Measurements from ENCODE around the gene RPP38.
A peak's percentile ranks its signal among the peaks of the same experiment; 100 is the strongest.

RPP38 gene

DNA sequence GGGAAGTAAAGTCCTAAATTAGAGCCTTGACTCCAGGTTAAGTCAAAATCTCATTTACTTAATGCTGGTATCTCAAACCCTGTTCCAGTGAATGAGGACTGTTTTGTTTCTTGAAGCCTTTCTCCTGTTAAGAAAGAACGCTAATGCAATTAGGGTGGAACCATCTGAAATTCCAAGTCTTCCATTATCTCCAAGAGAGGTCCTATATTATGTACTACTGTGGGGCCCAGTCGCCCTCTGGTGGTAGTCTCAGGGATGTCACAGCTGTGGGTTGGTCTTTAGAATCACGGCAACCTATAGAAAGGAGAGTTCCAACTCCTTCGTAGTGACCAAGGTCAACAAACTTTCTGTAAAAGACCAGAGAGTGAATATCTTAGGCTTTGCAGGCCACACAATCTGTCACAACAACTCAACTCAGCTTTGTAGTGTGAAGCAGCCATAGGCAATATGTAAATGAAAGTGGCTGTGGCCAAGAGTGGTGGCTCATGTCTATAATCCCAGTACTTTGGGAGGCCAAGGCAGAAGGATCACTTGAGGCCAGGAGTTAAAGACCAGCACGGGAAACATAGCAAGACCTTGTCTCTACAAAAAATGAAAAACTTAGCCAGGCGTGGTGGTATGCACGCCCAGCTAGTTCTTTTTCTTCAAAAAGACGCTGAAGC, 9.3 kb downstream of the RPP38 start:
- TF ChIP-seq, protein P1, sequence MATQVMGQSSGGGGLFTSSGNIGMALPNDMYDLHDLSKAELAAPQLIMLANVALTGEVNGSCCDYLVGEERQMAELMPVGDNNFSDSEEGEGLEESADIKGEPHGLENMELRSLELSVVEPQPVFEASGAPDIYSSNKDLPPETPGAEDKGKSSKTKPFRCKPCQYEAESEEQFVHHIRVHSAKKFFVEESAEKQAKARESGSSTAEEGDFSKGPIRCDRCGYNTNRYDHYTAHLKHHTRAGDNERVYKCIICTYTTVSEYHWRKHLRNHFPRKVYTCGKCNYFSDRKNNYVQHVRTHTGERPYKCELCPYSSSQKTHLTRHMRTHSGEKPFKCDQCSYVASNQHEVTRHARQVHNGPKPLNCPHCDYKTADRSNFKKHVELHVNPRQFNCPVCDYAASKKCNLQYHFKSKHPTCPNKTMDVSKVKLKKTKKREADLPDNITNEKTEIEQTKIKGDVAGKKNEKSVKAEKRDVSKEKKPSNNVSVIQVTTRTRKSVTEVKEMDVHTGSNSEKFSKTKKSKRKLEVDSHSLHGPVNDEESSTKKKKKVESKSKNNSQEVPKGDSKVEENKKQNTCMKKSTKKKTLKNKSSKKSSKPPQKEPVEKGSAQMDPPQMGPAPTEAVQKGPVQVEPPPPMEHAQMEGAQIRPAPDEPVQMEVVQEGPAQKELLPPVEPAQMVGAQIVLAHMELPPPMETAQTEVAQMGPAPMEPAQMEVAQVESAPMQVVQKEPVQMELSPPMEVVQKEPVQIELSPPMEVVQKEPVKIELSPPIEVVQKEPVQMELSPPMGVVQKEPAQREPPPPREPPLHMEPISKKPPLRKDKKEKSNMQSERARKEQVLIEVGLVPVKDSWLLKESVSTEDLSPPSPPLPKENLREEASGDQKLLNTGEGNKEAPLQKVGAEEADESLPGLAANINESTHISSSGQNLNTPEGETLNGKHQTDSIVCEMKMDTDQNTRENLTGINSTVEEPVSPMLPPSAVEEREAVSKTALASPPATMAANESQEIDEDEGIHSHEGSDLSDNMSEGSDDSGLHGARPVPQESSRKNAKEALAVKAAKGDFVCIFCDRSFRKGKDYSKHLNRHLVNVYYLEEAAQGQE (IDR thresholded peaks at IDR 0.05; ENCODE audit: insufficient read depth in 1 of 2, low read depth in 2 of 2, low read length in 2 of 2), result no peak
- peak; percentile 13; the same call in 1 of the 2 replicates for TF ChIP-seq POLR2AphosphoS5 (IDR thresholded peaks at IDR 0.05; ENCODE audit: low read depth, low read length)

GRCh38 chr10:15112657-15113056, 15.5 kb downstream of the RPP38 start:
- TF ChIP-seq SIN3A (IDR thresholded peaks at IDR 0.05; ENCODE audit: borderline replicate concordance, insufficient read depth, low read length) (no peak), FOXP2 (optimal IDR thresholded peaks at IDR 0.05; ENCODE audit: borderline replicate concordance, extremely low read depth, extremely low read length, insufficient read depth) (no peak), TAF1 (IDR thresholded peaks at IDR 0.05; ENCODE audit: borderline replicate concordance, insufficient read depth, low read length) (no peak), POLR2AphosphoS5 (IDR thresholded peaks at IDR 0.05; ENCODE audit: low read depth, low read length) (no peak)
- TF ChIP-seq, protein P1 (IDR thresholded peaks at IDR 0.05; ENCODE audit: insufficient read depth in 1 of 2, low read depth in 2 of 2, low read length in 2 of 2), result no peak

GRCh38 chr10:15113766-15114165, 16.6 kb downstream of the RPP38 start:
- TF ChIP-seq SIN3A (IDR thresholded peaks at IDR 0.05; ENCODE audit: borderline replicate concordance, insufficient read depth, low read length), result no peak
- TF ChIP-seq, protein P1 (IDR thresholded peaks at IDR 0.05; ENCODE audit: insufficient read depth in 1 of 2, low read depth in 2 of 2, low read length in 2 of 2), result no peak
- no peak for TF ChIP-seq FOXP2 (optimal IDR thresholded peaks at IDR 0.05; ENCODE audit: borderline replicate concordance, extremely low read depth, extremely low read length, insufficient read depth)
- no peak for TF ChIP-seq POLR2AphosphoS5 (IDR thresholded peaks at IDR 0.05; ENCODE audit: low read depth, low read length)
- no peak for TF ChIP-seq TAF1 (IDR thresholded peaks at IDR 0.05; ENCODE audit: borderline replicate concordance, insufficient read depth, low read length)

- no peak for TF ChIP-seq FOXP2 (optimal IDR thresholded peaks at IDR 0.05; ENCODE audit: borderline replicate concordance, extremely low read depth, extremely low read length, insufficient read depth)
- TF ChIP-seq POLR2AphosphoS5 (IDR thresholded peaks at IDR 0.05; ENCODE audit: low read depth, low read length), result no peak
- TF ChIP-seq TAF1 (IDR thresholded peaks at IDR 0.05; ENCODE audit: borderline replicate concordance, insufficient read depth, low read length), result no peak
- TF ChIP-seq, protein P1 (IDR thresholded peaks at IDR 0.05; ENCODE audit: insufficient read depth in 1 of 2, low read depth in 2 of 2, low read length in 2 of 2), result no peak
- no peak for TF ChIP-seq SIN3A (IDR thresholded peaks at IDR 0.05; ENCODE audit: borderline replicate concordance, insufficient read depth, low read length)
Measured at GRCh38 chr10:15116225-15116624, 19.1 kb downstream of the RPP38 start.

- TF ChIP-seq FOXP2 (optimal IDR thresholded peaks at IDR 0.05; ENCODE audit: borderline replicate concordance, extremely low read depth, extremely low read length, insufficient read depth) (no peak), TAF1 (IDR thresholded peaks at IDR 0.05; ENCODE audit: borderline replicate concordance, insufficient read depth, low read length) (no peak), POLR2AphosphoS5 (IDR thresholded peaks at IDR 0.05; ENCODE audit: low read depth, low read length) (no peak)
Measured at GRCh38 chr10:15118615-15119014, 21.5 kb downstream of the RPP38 start.

All from PFSK-1 (cell line).